Right atrium auricular region (tissue), 2 donors: ENCODE measurements around the gene KRCC1. TPM values are rescaled to one million over a fixed set of nuclear protein-coding genes. Genes with fewer than 3 reads are reported as not detected.
"Not testable (repeated sequence)": the region's sequence is repeated elsewhere in the genome, so short reads cannot be mapped to it uniquely, and the experiment has no call there.

ENCODE experiments used
- DNase-seq: peaks from one replicate; pipeline ENCODE4 v3.0.0-alpha.2; 2019; ENCODE audit warnings: low spot score
- H3K27ac ChIP-seq, 2 donors: fragments of 200-600 bp; sonication (generic); 1 replicate in 1 of 2; 2 replicates in 1 of 2; pipeline ENCODE4 v1.5.1; 2016 to 2019
- H3K27me3 ChIP-seq, 2 donors: fragments of 200-600 bp; sonication (generic); one replicate each; pipeline versions ENCODE4 v1.5.1 to v1.6.0; 2017 to 2019
- H3K36me3 ChIP-seq: fragments of 200-600 bp; sonication (generic); one replicate; pipeline ENCODE4 v1.5.1; 2016
- H3K4me1 ChIP-seq, 2 donors: fragments of 200-600 bp; sonication (generic); one replicate each; pipeline versions ENCODE4 v1.5.1 to v1.6.0; 2017 to 2019
- H3K4me3 ChIP-seq, 2 donors: fragments of 200-600 bp; sonication (generic); 1 replicate in 1 of 2; 2 replicates in 1 of 2; pipeline ENCODE4 v1.5.1; 2017 to 2019; ENCODE audit warnings: mild to moderate bottlenecking in 1 of 2, moderate library complexity in 1 of 2
- H3K9me3 ChIP-seq, 2 donors: fragments of 200-600 bp; sonication (generic); one replicate each; pipeline ENCODE4 v1.5.1; 2019
- total RNA-seq, 2 donors: library from RNA; depleted of rRNA; stranded (reverse); fragments of >200 nt; gene quantifications; one replicate each; pipeline ENCODE4 v1.1.0, GENCODE V29; 2016
- TF ChIP-seq, protein P1 (sequence below), 2 donors: fragments of 200-600 bp; sonication (generic); IDR thresholded peaks; one replicate each; pipeline ENCODE4 v1.5.1; 2019; ENCODE audit warnings: antibody characterized with exemption in 2 of 2

KRCC1 gene
- total RNA-seq, 2 donors from 2014 or later = 20.6 to 27.5 TPM

DNA sequence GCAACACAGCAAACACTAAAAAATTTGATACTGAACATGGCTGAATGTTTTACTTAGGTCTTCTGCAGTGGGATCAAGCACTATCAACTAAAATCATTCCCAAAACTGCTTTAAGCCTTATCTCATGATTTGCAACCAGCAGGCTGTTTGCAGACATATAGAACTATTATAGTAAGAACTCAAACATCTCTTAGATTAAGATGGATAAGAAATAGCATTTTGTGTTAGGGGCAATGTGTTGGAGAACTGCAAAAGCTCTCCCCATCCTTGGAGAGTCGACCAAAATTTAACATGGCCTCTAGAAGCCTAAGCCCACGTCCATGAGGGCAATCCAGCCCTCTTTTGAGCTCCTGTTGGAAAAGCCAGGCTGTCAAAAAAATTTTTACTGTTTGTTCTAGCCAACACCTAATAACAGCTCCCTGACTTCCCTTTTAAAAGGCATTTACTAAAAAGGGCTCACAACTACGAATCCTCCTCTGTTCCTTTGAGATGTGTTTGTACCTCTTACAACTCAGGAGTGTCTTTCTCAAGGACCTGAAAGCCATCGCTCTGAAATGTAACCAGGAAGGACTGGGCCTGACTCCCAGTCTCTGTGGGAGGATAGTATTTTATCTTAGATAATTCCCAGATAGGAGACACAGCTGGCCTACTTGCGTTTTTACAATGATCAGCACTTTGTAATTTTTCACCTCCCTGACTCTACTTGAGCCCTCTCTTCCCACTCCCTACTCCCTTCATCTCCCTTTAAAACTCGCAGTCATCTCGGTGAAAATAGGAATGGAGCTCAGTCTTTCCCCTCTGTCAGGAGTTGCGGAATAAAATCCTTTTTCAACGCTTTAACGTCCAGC is 1.4 kb downstream of the KRCC1 start:
- no peaks in the 10 kb centered on the region for H3K27me3 ChIP-seq
- no peaks in the 10 kb centered on the region for H3K9me3 ChIP-seq
- peak overlapping the region; percentile 73 to 88 for H3K4me3 ChIP-seq
- DNase-seq = no peak
- TF ChIP-seq, protein P1, sequence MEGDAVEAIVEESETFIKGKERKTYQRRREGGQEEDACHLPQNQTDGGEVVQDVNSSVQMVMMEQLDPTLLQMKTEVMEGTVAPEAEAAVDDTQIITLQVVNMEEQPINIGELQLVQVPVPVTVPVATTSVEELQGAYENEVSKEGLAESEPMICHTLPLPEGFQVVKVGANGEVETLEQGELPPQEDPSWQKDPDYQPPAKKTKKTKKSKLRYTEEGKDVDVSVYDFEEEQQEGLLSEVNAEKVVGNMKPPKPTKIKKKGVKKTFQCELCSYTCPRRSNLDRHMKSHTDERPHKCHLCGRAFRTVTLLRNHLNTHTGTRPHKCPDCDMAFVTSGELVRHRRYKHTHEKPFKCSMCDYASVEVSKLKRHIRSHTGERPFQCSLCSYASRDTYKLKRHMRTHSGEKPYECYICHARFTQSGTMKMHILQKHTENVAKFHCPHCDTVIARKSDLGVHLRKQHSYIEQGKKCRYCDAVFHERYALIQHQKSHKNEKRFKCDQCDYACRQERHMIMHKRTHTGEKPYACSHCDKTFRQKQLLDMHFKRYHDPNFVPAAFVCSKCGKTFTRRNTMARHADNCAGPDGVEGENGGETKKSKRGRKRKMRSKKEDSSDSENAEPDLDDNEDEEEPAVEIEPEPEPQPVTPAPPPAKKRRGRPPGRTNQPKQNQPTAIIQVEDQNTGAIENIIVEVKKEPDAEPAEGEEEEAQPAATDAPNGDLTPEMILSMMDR (IDR thresholded peaks at IDR 0.05) = no peak
- H3K36me3 ChIP-seq = no peaks in the 10 kb centered on the region
- peaks cover 0 to 29% of the 10 kb centered on the region in 2 donors for H3K4me1 ChIP-seq
- peak overlapping the region; percentile 96 to 97 for H3K27ac ChIP-seq

DNA sequence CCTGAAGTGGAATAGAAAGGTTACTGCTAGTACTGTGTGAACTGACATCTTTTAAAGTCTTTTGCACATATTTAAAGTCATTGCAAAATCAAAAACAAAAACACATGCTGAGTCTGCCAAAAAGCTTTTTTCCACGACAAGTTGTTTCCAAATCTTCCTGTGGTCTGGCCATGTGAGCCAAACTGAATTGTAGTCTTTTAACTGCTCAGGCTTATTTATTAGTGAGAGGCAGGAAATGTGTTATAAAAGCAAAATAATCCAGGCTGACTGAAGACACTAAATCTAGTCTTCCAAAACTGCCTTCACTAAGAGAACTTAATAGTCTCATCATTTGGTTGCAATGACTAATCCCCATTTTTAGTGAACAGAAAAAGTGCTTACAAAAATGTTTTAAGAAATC is 2.3 kb downstream of the KRCC1 start:
- Histone ChIP-seq H3K4me1 (peaks cover 0 to 34% of the 10 kb centered on the region in 2 donors), H3K27me3 (no peaks in the 10 kb centered on the region), H3K9me3 (no peaks in the 10 kb centered on the region), H3K4me3 (no peak overlapping the region), H3K27ac (peak overlapping the region; percentile 96 to 97), H3K36me3 (no peaks in the 10 kb centered on the region)
- no peak for DNase-seq
- TF ChIP-seq, protein P1 (IDR thresholded peaks at IDR 0.05) = no peak

DNA sequence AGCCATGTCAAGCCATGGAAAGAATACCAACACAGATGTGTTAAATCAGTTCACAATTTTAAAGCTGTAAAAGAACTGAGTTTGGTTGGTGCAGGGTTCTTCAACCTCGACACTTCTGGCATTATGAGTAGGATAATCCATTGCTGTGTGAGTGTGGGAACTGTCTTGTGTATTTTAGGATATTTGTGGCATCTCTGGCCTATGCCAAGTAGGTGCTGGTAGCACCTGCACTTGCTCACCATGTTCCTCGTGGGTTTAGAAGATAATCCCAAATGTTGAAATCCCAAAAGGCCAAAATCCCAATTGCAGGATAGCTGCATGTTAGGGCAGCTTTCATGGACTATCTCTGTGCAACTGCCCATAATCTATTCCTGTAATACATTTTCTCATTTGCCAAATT is 3.8 kb downstream of the KRCC1 start:
- H3K27me3 ChIP-seq = no peaks in the 10 kb centered on the region
- H3K4me1 ChIP-seq = peaks cover 0 to 34% of the 10 kb centered on the region in 2 donors
- DNase-seq = no peak
- TF ChIP-seq, protein P1 (IDR thresholded peaks at IDR 0.05) = no peak
- H3K27ac ChIP-seq = no peak overlapping the region
- no peaks in the 10 kb centered on the region for H3K36me3 ChIP-seq
- no peak overlapping the region for H3K4me3 ChIP-seq
- no peaks in the 10 kb centered on the region for H3K9me3 ChIP-seq

DNA sequence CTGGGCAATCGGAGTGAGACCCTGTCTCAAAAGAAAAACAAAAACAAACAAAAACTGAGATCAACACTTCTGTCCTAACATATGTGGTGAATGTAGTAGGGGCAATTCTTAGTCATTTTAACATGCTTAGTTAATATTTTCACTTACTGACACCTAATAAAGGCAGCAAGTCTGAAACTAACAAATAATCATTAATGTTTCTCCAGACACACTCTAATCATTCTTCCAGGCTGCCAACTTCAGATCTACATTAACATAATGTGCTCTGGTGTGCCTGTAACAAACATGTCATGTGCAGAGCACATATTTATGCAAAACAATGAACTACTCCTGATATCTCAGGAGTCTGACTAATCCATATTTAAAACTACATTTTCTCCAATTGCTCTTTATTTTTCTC is 6.0 kb downstream of the KRCC1 start:
- Histone ChIP-seq H3K4me1 (peaks cover 0 to 27% of the 10 kb centered on the region in 2 donors), H3K4me3 (no peak overlapping the region), H3K36me3 (no peaks in the 10 kb centered on the region), H3K9me3 (no peaks in the 10 kb centered on the region), H3K27me3 (no peaks in the 10 kb centered on the region), H3K27ac (no peak overlapping the region)
- DNase-seq = no peak
- TF ChIP-seq, protein P1 (IDR thresholded peaks at IDR 0.05) = no peak

DNA sequence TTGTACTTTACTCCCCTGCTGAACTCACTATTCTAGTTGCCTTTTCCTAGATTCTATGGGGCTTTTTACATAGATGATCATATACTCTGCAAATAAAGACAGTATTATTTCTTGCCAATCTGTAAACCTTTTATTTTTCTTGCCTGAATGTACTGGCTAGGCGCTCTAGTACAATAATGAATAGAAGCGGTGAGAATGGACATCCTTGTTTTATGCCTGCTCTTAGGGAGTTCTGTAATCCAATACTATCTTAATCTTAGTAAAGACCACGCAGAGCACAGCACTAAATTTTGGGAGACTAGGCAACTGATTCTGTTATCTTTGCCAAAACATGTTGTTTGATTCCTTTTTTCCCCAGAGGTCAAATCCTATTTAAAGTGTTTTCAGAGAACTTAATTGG is 7.0 kb downstream of the KRCC1 start:
- Histone ChIP-seq H3K4me1 (peaks cover 0 to 20% of the 10 kb centered on the region in 2 donors), H3K4me3 (no peak overlapping the region), H3K27ac (no peak overlapping the region), H3K9me3 (no peaks in the 10 kb centered on the region), H3K27me3 (no peaks in the 10 kb centered on the region), H3K36me3 (no peaks in the 10 kb centered on the region)
- DNase-seq = no peak
- TF ChIP-seq, protein P1 (IDR thresholded peaks at IDR 0.05) = no peak

DNA sequence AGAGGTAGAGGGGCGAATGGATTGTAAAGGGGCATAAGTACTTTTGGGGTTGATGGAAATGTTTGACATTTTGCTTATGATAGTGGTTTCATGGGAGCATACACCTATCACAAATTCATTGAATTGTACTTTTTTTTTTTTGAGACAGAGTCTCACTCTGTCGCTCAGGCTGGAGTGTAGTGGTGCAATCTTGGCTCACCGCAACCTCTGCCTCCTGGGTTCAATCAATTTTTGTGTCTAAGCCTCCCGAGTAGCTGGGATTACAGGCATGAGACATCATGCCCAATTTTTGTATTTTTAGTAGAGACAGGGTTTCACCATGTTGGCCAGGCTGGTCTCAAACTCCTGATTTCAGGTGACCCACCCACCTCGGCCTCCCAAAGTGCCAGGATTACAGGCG is 10.0 kb downstream of the KRCC1 start:
- not testable (repeated sequence) for H3K4me1 ChIP-seq, H3K27me3 ChIP-seq, H3K4me3 ChIP-seq, H3K9me3 ChIP-seq, H3K27ac ChIP-seq, H3K36me3 ChIP-seq, DNase-seq
